Activated CD8-positive, alpha-beta T cell treated with anti-CD3 and anti-CD28 coated beads, Interleukin-2, amount 10 ng/mL, durations not matched to agents 7 days and 5 days (primary cell): ENCODE measurements around the gene PCSK5. TPM values are rescaled to one million over a fixed set of nuclear protein-coding genes. Genes with fewer than 3 reads are reported as not detected.

ENCODE experiments used
- ATAC-seq: fragments of 150-1000 bp; cut with Tn5 transposase; one replicate; pipeline ENCODE4 v1.10.0; 2021; ENCODE audit warnings: moderate library complexity
- CTCF ChIA-PET: fragments of 350-600 bp; sonication (Branson Sonifier 250); formaldehyde crosslinking; loops from one replicate; lab custom pipeline; 2021; ENCODE audit warnings: antibody characterized with exemption; lab: Charles Lee
- POLR2A ChIA-PET: fragments of 350-600 bp; sonication (Branson Sonifier 250); formaldehyde crosslinking; loops from one replicate; lab custom pipeline; 2021; ENCODE audit warnings: antibody characterized with exemption; lab: Charles Lee
- DNase-seq: peaks from one replicate; pipeline ENCODE4 v3.0.0-alpha.2; 2020
- H3K27ac Mint-ChIP-seq: one replicate; pipeline ENCODE4 v1.8.0; 2021; ENCODE audit warnings: mild to moderate bottlenecking, mixed read lengths
- H3K27me3 Mint-ChIP-seq: one replicate; pipeline ENCODE4 v1.8.0; 2021; ENCODE audit warnings: low read depth, mixed read lengths
- H3K36me3 Mint-ChIP-seq: one replicate; pipeline ENCODE4 v1.8.0; 2021; ENCODE audit warnings: low read depth, mixed read lengths
- H3K4me1 Mint-ChIP-seq: one replicate; pipeline ENCODE4 v1.8.0; 2021; ENCODE audit warnings: low read depth, mixed read lengths
- H3K4me3 Mint-ChIP-seq: one replicate; pipeline ENCODE4 v1.8.0; 2021; ENCODE audit warnings: mild to moderate bottlenecking, mixed read lengths
- H3K9me3 Mint-ChIP-seq: one replicate; pipeline ENCODE4 v1.8.0; 2022; ENCODE audit warnings: mixed read lengths; ENCODE audit not compliant: insufficient read depth
- total RNA-seq, 2 experiments: library from RNA; stranded (reverse); gene quantifications; one replicate each; pipeline ENCODE4 v1.2.3, GENCODE V29; 2021

Gene PCSK5
- total RNA-seq, 2 experiments from 2014 or later, result 3.5 to 3.7 TPM

DNA sequence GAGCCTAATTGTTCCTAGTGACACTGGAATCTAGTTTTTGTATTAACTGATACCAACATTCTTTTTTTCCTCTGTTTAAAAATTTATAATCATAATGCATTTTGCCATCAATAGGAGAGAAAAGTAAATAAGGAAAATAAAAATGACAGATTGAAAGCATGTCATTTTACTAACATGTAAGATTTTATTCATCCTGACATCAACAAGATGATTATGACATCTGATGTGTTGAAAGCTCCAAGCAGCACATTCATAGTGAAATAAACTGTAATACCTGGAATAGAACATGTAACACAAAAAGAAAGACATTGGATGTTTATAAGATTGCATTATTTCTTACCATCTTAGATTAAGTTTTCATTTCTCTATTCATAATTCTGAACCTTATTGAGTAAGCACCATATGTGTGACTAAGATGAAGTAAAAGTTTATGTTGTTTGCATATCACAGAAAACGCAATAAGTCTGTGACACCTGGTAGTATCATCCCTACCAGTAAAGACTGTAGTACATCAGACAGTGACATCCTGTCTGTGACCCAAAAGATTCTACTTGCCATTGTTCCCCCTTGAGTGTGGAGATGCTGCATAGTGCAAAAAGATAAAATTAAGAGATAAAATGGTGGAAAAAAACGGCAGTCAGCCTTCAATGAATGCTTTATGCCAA lies 225.6 kb downstream of the PCSK5 start:
- DNase-seq (no peak), ATAC-seq (no peak)
- Mint-ChIP-seq H3K36me3 (no peaks in the 10 kb centered on the region), H3K27ac (no peak overlapping the region), H3K27me3 (no peaks in the 10 kb centered on the region), H3K9me3 (no peaks in the 10 kb centered on the region), H3K4me1 (no peaks in the 10 kb centered on the region), H3K4me3 (no peak overlapping the region)
- ChIA-PET CTCF (interaction anchor here (1.6 kb wide), 1 partner anchor 13 kb away, joined by 4 read pairs; no protein-coding TSS in a partner anchor), POLR2A (no interaction called here)

DNA sequence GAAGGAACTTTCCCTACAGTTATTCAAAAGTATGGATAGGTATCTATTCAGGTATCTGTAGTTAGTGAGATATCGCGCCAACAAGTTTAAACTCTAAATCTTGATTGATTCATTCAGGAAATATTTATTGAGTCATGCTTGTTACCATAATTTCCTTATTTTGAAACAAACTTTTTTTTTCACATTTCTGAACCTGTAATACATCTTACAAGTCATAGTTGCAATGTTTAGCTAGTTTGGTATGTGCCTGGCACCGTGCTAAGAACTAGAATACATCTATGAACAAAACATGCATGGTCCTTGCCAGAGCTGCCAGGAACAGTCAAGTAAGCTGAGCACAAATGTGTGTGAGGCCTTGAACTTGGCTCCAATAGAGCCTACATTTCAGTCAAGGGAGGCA lies 226.4 kb downstream of the PCSK5 start:
- ATAC-seq (no peak), DNase-seq (no peak)
- Mint-ChIP-seq H3K36me3 (no peaks in the 10 kb centered on the region), H3K4me1 (no peaks in the 10 kb centered on the region), H3K9me3 (no peaks in the 10 kb centered on the region), H3K27ac (no peak overlapping the region), H3K4me3 (no peak overlapping the region), H3K27me3 (no peaks in the 10 kb centered on the region)
- CTCF ChIA-PET, result interaction anchor here (1.6 kb wide), 1 partner anchor 14 kb away, joined by 4 read pairs; no protein-coding TSS in a partner anchor
- POLR2A ChIA-PET, result interaction anchor here (0.6 kb wide), 1 partner anchor 19 kb away, joined by 3 read pairs; no protein-coding TSS in a partner anchor

DNA sequence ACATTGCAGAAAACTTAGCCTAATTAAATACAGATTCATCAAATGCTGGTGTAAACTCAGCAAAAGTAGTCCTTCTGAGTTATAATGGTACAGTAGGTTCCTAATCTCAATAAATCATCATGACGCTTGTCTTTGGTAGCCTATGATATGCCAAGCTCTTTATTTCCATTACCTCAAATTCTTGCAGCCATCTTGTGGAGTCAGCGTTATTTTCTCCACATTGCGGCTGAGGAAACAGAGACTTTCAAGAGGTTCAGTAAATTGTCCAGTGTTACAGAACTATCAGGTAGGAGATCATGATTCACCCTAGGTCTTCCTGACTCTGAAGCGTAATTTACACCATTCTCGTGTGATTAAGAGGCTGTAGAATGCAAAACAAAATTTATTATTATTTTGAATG lies 237.2 kb downstream of the PCSK5 start:
- no peak for DNase-seq
- no peaks in the 10 kb centered on the region for H3K36me3 Mint-ChIP-seq
- CTCF ChIA-PET, result interaction anchor here (1.0 kb wide), 1 partner anchor 44 kb away, joined by 3 read pairs; no protein-coding TSS in a partner anchor

DNA sequence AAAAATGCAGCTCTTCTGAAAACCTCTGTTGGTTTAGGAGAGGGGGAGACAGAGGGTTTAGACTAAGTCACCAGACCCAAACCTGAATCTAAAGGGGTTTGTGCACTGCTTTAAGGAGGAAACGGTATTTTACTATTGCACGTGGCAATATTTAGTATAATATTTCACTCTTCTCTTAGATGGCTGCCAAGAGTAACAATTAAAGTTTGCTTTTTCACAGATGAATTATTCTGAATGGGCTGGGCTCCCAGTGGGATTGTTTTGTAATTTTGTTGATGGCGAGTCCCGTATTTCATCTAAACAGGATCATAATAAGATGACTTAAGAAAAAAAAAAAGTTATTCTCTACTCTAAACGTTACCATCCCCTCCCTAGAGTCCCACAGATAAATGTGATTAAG lies 245.4 kb downstream of the PCSK5 start:
- no peak for ATAC-seq
- ChIA-PET POLR2A (no interaction called here), CTCF (no interaction called here)
- H3K27me3 Mint-ChIP-seq, result no peaks in the 10 kb centered on the region
- H3K9me3 Mint-ChIP-seq, result no peaks in the 10 kb centered on the region
- H3K4me3 Mint-ChIP-seq, result no peak overlapping the region
- H3K36me3 Mint-ChIP-seq, result no peaks in the 10 kb centered on the region
- DNase-seq, result no peak
- no peak overlapping the region for H3K27ac Mint-ChIP-seq
- H3K4me1 Mint-ChIP-seq, result peaks cover 8% of the 10 kb centered on the region

More for the DNA sequence above, 237.2 kb downstream of the PCSK5 start:
- Mint-ChIP-seq H3K27me3 (no peaks in the 10 kb centered on the region), H3K27ac (no peak overlapping the region), H3K9me3 (no peaks in the 10 kb centered on the region), H3K4me3 (no peak overlapping the region), H3K4me1 (no peaks in the 10 kb centered on the region)
- no peak for ATAC-seq
- POLR2A ChIA-PET, result no interaction called here

DNA sequence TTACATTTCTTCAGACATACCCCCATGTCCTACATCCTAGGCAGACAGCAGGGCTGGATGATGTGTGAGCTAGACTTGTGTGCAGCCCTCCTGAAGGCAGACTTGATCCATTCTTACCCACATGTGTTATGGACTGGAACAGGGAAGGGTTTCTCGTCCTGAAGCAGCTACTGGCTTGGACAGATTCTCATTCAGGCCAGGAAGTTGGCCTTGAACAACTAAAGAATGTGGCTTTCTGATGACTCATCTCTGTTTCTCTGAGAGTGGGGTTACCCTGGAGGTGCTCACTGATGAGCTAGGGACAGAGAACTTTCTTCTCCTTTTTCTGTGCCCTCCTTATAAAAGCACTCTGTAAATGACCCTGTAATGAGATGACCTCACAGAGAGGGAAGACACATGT lies 246.5 kb downstream of the PCSK5 start:
- Mint-ChIP-seq H3K9me3 (no peaks in the 10 kb centered on the region), H3K4me3 (no peak overlapping the region), H3K27me3 (no peaks in the 10 kb centered on the region), H3K4me1 (peaks cover 8% of the 10 kb centered on the region), H3K36me3 (no peaks in the 10 kb centered on the region), H3K27ac (no peak overlapping the region)
- ATAC-seq (no peak), DNase-seq (no peak)
- CTCF ChIA-PET, result interaction anchor here (0.6 kb wide), 1 partner anchor 86 kb away, joined by 3 read pairs; no protein-coding TSS in a partner anchor
- POLR2A ChIA-PET, result no interaction called here

DNA sequence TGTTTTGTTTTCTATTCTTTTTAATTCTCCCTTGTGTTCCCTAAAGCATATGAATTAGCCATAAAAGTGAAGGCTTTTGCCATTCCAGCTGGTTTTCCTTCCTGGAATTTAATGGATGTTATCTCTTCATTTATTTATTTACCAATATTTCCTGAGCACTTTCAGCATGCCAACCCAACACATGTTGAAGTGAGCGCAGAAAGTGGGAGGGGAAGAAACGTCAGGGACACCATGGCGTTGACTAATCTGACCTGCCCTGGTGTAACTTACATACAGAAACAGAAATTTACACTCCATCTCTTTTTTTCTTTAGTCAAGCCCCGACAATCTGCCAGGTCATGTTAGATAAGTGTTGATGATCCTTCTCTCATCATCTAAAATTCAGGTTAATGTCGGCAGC lies 247.5 kb downstream of the PCSK5 start:
- no peaks in the 10 kb centered on the region for H3K27me3 Mint-ChIP-seq
- ChIA-PET CTCF (no interaction called here), POLR2A (no interaction called here)
- ATAC-seq, result no peak
- DNase-seq, result no peak
- H3K4me3 Mint-ChIP-seq, result no peak overlapping the region
- H3K36me3 Mint-ChIP-seq, result no peaks in the 10 kb centered on the region
- peaks cover 8% of the 10 kb centered on the region for H3K4me1 Mint-ChIP-seq
- H3K9me3 Mint-ChIP-seq, result no peaks in the 10 kb centered on the region
- no peak overlapping the region for H3K27ac Mint-ChIP-seq

DNA sequence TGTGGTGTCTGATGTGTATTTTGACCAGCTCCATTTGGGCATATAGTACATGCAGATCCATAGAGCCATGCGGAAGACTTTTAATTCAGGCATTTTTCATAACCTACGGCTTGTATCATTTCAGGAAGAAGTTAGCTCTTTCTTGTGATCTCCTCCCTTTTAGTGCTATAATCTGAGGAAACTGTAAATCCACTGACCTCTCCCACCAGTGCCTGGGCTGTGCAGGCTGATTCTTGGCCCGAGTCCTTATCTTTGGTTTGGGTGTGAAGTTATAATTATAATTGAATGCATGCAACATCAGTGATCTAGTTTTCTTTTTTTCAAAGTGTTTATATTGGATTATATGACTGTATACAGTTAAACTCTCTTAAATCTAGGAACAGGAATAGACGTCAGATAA lies 247.9 kb downstream of the PCSK5 start:
- ATAC-seq, result no peak
- ChIA-PET CTCF (interaction anchor here (1.5 kb wide), 1 partner anchor 164 kb away, joined by 5 read pairs; no protein-coding TSS in a partner anchor), POLR2A (no interaction called here)
- Mint-ChIP-seq H3K27me3 (no peaks in the 10 kb centered on the region), H3K9me3 (no peaks in the 10 kb centered on the region), H3K36me3 (no peaks in the 10 kb centered on the region), H3K4me3 (no peak overlapping the region), H3K4me1 (peaks cover 8% of the 10 kb centered on the region), H3K27ac (no peak overlapping the region)
- DNase-seq, result no peak

DNA sequence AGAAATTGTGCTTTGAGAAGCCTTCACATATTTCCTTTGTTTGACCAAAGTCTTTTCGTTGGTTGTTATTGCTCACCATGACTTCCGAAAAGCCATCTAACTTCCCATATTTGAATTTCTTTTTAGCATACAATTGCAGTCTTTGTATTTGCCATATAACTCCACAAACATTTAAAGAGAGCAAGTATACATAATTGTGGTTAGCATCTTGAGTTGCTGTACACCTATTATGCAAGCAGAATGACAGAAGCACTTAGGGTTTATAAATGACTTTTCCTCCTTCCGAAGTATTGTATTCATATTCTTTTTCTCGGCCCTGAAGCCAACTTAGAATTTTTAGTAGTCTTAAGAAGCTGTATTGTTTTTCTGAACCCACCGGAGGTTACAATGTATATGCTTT lies 253.4 kb downstream of the PCSK5 start:
- Mint-ChIP-seq H3K27me3 (no peaks in the 10 kb centered on the region), H3K4me3 (no peak overlapping the region), H3K4me1 (peaks cover 1% of the 10 kb centered on the region), H3K36me3 (no peaks in the 10 kb centered on the region), H3K9me3 (no peaks in the 10 kb centered on the region), H3K27ac (no peak overlapping the region)
- ATAC-seq (no peak), DNase-seq (no peak)
- POLR2A ChIA-PET, result no interaction called here
- CTCF ChIA-PET, result no interaction called here

DNA sequence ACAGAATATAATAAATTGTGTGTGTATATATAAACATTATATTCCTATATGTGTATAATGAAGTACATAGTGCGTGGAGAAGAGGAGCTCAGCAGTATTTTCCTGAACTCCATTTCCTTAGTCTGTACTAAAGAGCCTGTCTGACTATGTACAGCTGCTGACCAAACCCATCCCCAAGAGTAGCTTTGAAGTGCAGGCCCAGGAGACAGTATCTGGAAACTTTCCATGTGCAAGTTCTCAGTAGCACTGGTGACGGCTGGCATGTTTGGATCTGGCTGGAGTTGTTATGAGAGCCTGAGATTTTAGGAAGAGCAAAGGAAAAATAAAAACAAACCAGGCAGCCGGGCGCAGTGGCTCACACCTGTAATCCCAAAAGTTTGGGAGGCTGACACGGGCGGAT lies 259.5 kb downstream of the PCSK5 start:
- H3K9me3 Mint-ChIP-seq, result no peaks in the 10 kb centered on the region
- no peak overlapping the region for H3K4me3 Mint-ChIP-seq

DNA sequence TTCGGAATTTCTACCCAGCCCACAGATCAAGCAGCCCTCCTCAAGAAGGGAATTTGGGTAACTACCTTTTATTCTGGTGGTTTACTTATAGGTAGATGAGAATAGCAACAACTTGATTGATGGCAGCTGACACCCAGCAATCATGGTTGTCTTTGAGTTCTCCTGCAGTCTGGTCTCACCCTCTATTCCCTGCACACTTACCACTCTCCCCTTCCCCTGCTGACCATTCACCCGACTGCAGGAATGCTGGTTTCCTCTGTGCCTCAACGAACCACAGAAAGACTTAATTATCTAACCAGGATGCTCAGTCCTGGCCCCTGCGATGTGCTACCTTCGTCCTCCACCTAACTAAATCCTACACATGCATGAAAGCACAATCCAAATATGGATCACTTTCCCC lies 260.8 kb downstream of the PCSK5 start:
- Mint-ChIP-seq H3K27ac (no peak overlapping the region), H3K4me3 (no peak overlapping the region), H3K27me3 (no peaks in the 10 kb centered on the region), H3K9me3 (no peaks in the 10 kb centered on the region), H3K36me3 (no peaks in the 10 kb centered on the region), H3K4me1 (no peaks in the 10 kb centered on the region)
- ChIA-PET POLR2A (no interaction called here), CTCF (no interaction called here)
- ATAC-seq (no peak), DNase-seq (no peak)

More for the DNA sequence above, 259.5 kb downstream of the PCSK5 start:
- Mint-ChIP-seq H3K36me3 (no peaks in the 10 kb centered on the region), H3K4me1 (no peaks in the 10 kb centered on the region), H3K27me3 (no peaks in the 10 kb centered on the region), H3K27ac (no peak overlapping the region)
- CTCF ChIA-PET, result interaction anchor here (1.0 kb wide), 1 partner anchor 8 kb away, joined by 3 read pairs; no protein-coding TSS in a partner anchor
- ATAC-seq (no peak), DNase-seq (no peak)
- POLR2A ChIA-PET, result no interaction called here

DNA sequence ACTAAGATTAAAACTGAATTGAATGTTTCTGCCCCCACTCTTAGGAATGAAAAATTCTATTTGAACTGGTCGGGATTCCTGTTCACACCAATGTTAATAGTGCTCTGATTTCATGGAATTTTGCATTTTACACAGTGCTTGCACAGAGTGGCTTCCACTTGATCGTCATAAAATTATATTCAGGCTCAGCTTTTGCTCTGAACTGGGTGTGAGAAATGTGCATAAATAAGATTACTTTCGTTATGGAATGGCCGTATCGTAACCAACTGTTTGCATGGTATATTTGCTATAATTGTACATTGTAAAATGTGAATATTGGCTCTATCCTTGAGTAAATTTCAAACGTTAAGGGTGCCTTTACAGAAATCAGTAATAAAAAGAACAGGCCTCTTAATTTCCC lies 262.9 kb downstream of the PCSK5 start:
- POLR2A ChIA-PET, result no interaction called here

DNA sequence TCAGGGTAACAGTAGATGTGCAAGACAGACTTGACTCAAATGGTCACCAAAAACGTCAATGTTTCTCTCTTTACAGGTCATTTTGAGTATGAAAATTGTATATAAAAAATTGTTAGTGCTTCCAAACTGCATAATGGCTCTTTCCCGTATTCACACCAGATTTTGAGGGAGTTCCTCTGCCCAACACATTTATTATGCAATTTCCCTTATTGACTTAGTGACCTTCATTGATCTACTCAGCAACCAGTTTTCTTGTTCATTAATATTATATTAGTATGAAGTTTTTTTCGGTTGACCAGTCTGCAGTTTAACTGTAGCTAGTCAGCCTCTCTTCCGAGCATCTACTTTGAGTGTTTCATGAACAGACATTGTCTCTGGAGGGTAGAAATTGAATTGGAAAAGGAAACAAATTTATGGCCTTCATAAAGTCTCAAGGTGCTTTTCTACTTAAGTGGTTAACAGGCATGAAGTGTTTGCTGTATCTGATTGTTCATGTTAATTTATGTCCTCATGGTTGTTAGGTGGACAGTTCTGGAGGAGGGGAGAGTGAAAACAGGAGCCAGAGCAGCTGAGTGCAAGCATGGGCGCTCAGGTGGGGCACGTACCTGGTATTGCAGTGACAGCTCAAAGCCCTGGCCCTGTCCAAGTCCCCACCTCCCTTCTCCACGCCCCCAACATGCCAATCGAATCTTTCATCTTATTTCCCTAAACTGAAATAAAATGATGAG lies 263.6 kb downstream of the PCSK5 start:
- Mint-ChIP-seq H3K27me3 (no peaks in the 10 kb centered on the region), H3K27ac (no peak overlapping the region), H3K4me3 (no peak overlapping the region), H3K36me3 (no peaks in the 10 kb centered on the region), H3K9me3 (no peaks in the 10 kb centered on the region), H3K4me1 (no peaks in the 10 kb centered on the region)
- ChIA-PET CTCF (no interaction called here), POLR2A (no interaction called here)
- ATAC-seq (no peak), DNase-seq (no peak)

More for the DNA sequence above, 262.9 kb downstream of the PCSK5 start:
- Mint-ChIP-seq H3K27ac (no peak overlapping the region), H3K27me3 (no peaks in the 10 kb centered on the region), H3K9me3 (no peaks in the 10 kb centered on the region), H3K4me1 (no peaks in the 10 kb centered on the region), H3K36me3 (no peaks in the 10 kb centered on the region), H3K4me3 (no peak overlapping the region)
- CTCF ChIA-PET, result no interaction called here
- ATAC-seq (no peak), DNase-seq (no peak)
